ENCODE results near the gene INTS7.
"Not testable (repeated sequence)": the region's sequence is repeated elsewhere in the genome, so short reads cannot be mapped to it uniquely, and the experiment has no call there.

Gene INTS7

DNA sequence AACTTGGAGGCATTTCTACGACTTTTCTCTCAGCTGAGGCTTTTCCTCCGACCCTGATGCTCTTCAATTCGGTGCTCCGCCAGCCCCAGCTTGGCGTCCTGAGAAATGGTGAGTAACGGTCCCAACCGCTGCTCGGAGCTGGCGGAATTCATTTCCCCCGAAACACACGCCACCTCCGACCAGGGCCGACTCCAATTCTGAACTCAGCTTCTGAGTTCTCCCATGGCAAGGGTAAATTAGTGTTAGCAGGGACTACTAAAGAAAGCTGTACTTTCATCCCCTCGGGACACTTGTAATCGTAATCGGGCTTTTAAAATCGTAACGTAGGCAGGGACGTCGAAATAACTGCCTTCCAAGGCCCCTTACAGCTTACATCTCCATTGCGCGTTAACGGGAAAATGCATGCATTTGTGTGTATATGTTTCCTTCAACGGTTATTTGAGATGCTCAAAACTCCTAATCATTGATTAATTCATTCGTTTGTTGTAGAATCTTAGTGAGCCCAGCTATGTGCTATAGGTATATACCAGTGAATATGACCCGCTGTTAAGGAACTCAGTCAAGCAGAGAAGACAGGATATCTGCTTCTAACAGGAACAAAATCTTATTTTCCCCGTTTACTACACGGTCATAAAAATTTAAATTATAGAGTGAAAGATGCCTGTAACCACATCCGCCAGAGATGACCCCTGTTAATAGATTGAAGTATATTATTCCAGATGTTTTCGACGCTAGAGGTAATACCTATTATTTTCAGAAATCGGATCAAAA is 663 bp upstream of the INTS7 start:
- DNase-seq (ENCODE audit: low read depth) = no peak

GRCh38 chr1:212034516-212035122 is 738 bp downstream of the INTS7 start:
- DNase-seq (ENCODE audit: low read depth) = no peak

GRCh38 chr1:212030936-212031528 is 4.3 kb downstream of the INTS7 start:
- no peak for DNase-seq (ENCODE audit: low read depth)

DNA sequence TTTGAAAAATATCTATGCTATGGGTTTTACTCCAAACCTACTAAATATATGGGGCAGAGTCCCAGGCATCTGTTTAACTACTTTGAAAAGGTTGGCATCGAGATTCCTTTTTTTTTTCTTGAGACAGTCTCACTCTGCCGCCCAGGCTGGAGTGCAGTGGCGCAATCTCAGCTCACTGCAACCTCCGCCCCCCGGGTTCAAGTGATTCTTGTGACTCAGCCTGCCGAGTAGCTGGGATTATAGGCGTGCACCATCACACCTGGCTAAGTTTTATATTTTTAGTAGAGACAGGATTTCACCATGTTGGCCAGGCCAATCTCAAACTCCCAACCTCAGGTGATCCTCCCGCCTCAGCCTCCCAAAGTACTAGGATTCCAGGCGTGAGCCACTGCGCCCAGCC is 7.6 kb downstream of the INTS7 start:
- DNase-seq (ENCODE audit: low read depth) = not testable (repeated sequence)

DNA sequence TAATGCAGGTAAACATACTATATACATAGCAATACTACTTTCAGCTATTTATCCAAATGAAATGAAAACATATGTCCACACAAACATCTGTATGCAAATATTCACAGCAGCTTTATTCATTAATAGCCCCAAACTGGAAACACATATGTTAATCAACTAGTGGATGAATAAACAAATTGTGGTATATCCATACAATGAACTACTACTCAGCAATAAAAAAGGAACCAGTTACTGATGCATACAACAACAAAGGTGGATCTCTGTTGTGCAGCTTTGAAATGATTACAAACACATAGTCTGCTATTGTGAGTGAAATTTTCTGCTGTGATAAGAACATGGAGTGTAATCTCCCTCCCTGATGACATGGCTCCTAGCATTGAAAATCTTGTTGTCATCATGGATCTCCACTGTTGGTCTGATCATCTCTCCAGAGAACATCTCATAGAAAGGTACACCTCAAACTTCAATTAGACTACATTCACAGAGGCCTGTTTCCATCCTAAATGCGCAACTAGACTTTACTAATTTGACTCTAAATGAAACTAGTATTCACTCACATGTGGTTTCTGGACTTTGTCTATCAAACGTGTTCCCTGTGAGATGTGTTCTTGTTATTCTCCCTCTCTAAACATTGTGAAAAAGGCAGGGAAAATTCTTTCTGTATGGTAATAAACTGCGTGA is 10.7 kb downstream of the INTS7 start:
- DNase-seq (ENCODE audit: low read depth) = no peak

DNA sequence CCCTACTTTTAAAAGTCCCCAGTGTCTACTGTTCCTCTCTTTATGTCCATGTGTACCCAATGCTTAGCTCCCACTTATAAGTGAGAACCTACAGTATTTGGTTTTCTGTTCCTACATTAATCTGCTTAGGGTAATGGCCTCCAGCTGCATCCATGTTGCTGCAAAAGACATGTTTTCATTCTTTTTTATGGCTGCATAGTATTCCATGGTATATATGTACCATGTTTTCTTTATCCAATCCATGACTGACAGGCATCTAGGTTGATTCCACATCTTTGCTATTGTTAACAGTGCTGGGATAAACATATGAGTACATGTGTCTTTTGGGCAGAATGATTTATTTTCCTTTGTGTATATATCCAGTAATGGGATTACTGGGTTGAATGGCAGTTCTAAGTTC is 12.4 kb downstream of the INTS7 start:
- not testable (repeated sequence) for DNase-seq (ENCODE audit: low read depth)

GRCh38 chr1:212021563-212021962 is 13.8 kb downstream of the INTS7 start:
- DNase-seq (ENCODE audit: low read depth) = no peak

- no peak for DNase-seq (ENCODE audit: low read depth)
Observed at GRCh38 chr1:212020975-212021374, 14.4 kb downstream of the INTS7 start.

- DNase-seq (ENCODE audit: low read depth) = no peak
Observed at GRCh38 chr1:212013672-212014071, 21.7 kb downstream of the INTS7 start.

GRCh38 chr1:212012034-212012740 is 23.2 kb downstream of the INTS7 start:
- DNase-seq (ENCODE audit: low read depth) = peak; percentile 44

DNA sequence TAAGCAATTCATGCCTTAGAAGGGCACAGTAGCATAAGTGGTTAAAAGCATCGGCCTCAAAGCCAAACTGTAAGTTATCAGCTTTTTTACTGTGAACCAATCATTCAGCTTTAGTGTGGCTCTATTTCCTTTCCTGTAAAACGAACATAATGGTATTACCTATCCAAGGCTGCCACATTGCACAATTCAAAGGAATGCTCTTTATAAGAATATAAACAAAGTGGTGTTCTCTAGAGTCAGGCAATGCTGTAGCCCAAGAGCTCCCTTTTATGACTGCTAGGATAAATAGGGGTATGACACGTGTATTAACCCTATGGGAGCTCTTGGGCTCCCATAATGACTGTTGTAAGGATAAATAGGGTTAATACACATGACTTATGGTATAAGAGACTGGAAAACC is 25.4 kb downstream of the INTS7 start:
- no peak for DNase-seq (ENCODE audit: low read depth)

DNA sequence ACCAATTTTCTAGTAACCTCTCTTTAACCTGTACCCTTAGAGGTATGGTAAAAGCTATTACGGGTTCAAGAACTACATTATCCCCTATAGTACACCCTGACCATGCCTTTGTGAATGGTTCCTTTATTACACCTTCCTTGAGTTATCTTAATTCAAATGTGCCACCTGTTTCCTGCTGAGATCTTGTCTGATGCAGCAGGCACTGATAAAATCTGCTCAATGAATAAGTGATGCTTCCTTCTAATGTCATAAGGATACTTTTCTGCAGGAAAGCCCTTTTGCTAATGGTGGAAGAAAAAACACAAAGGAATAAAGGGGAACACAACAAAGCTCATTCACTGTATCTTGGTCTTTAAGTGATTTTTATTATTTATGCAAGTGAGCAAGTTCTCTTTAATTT is 25.8 kb downstream of the INTS7 start:
- no peak for DNase-seq (ENCODE audit: low read depth)

- no peak for DNase-seq (ENCODE audit: low read depth)
Observed at GRCh38 chr1:212007886-212008285, 27.5 kb downstream of the INTS7 start.

DNA sequence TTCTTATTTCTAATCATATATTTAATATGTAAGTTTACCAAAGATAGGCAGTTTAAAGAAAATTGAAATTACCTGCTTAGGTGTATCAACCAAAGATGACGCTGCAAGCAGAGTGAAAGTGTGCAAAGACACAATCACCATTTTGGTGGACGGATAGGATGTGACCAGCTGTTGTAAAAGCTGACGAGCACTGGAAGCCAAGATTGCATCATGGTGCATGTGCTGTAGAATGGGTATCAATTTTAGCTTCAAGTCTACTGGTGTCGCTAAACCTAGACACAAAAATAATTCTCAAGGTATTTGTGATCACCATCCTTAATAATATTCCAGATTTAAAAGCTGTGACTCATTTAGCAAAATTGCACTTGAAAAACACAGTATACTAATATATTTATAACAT is 28.2 kb downstream of the INTS7 start:
- no peak for DNase-seq (ENCODE audit: low read depth)

- no peak for DNase-seq (ENCODE audit: low read depth)
Observed at GRCh38 chr1:212004895-212005608, 30.3 kb downstream of the INTS7 start.

- DNase-seq (ENCODE audit: low read depth) = no peak
Observed at GRCh38 chr1:212002536-212002935, 32.8 kb downstream of the INTS7 start.

DNA sequence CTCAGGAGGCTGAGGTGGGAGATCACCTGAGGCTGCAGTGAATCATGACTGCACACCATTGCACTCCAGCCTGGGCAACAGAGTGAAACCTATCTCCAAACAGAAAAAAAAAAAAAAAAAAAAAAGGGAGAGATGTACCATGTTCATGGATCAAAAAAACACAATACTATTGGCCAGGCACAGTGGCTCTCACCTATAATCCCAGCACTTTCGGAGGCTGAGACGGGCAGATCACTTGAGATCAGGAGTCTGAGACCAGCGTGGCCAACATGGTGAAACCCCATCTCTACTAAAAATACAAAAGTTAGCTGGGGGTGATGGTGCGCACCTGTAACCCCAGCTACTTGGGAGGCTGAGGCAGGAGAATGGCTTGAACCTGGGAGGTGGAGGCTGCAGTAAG is 37.9 kb downstream of the INTS7 start:
- not testable (repeated sequence) for DNase-seq (ENCODE audit: low read depth)

- no peak for DNase-seq (ENCODE audit: low read depth)
Observed at GRCh38 chr1:211991695-211992094, 43.7 kb downstream of the INTS7 start.

- no peak for DNase-seq (ENCODE audit: low read depth)
Observed at GRCh38 chr1:211986628-211987254, 48.6 kb downstream of the INTS7 start.

DNA sequence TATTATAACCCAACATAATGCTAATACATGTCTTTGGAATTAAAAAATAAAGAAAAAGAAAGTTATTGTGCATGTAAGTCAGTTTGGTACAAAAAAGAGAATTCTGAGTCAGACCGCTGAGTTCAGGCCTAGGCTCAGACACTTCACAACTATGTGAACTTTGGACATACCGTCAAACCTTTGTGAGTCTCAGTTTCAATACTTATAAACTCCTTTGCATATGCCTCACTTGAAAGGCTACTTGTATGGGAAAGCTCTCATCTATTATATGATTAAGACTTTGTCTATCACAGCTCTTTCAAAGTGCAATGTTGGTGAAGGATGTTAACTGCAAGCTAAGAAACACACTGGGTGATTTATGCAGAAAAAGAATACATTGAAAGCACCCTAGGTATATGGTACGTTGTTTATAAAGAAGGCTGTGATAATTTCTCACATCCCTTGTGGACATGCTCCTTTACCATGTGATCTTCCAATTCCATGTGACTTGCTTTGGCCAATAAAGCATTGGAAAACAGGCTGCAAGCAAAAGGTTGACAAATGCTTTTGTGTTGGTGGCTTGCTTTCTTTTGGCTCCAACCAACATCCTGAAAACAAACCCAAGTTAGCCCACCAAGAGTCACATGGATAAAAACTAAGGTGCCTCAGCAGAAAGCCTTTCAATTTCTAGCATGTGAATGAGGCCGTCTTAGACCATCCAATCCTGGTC is 49.6 kb downstream of the INTS7 start:
- no peak for DNase-seq (ENCODE audit: low read depth)

Data from stimulated activated CD8-positive, alpha-beta memory T cell treated with anti-CD3 and anti-CD28 coated beads, Interleukin-12 subunit alpha, Interleukin-12 subunit beta, amount 100 ng/mL, for 1 hour (primary cell).